ENCODE measurements around the gene SLC25A30. TPM values are rescaled to one million over a fixed set of nuclear protein-coding genes. Genes with fewer than 3 reads are reported as not detected.
"Not testable (repeated sequence)": the region's sequence is repeated elsewhere in the genome, so short reads cannot be mapped to it uniquely, and the experiment has no call there.

SLC25A30 gene
- total RNA-seq, 1 experiment from 2014 or later = 6.3 TPM

- Histone ChIP-seq H2BK20ac (ENCODE audit: low read depth, low read length, poor library complexity, severe bottlenecking) (no peak overlapping the region), H3K27me3 (ENCODE audit: insufficient read depth, low read length) (no peaks in the 10 kb centered on the region), H3K27ac (ENCODE audit: insufficient read length, low read depth, low read length) (no peak overlapping the region), H4K91ac (ENCODE audit: insufficient read length, low read depth, low read length) (no peak overlapping the region), H3K23ac (ENCODE audit: insufficient read length, low read depth, low read length) (no peak overlapping the region), H4K5ac (ENCODE audit: insufficient read length, low read depth, low read length) (no peak overlapping the region), H4K20me1 (ENCODE audit: control insufficient read depth, insufficient read depth, insufficient read length) (no peaks in the 10 kb centered on the region), H4K8ac (replicated peaks; ENCODE audit: insufficient read length, low read depth, low read length) (no peak overlapping the region), H2BK15ac (ENCODE audit: low read depth, low read length) (no peak overlapping the region), H2BK120ac (ENCODE audit: low read depth, low read length, poor library complexity, severe bottlenecking) (no peak overlapping the region), H3K4me1 (ENCODE audit: insufficient read depth, low read length) (no peaks in the 10 kb centered on the region; the same call in 1 of the 2 replicates), H3K4ac (ENCODE audit: low read depth, low read length) (no peak overlapping the region), H3K79me1 (ENCODE audit: insufficient read depth, low read depth, low read length, poor library complexity, severe bottlenecking) (no peaks in the 10 kb centered on the region), H3K23me2 (ENCODE audit: insufficient read length, low read depth, low read length, poor library complexity, severe bottlenecking) (no peaks in the 10 kb centered on the region), H2AK5ac (ENCODE audit: insufficient read length, low read length) (no peak overlapping the region), H3K79me2 (ENCODE audit: insufficient read depth, low read length) (no peaks in the 10 kb centered on the region), H3T11ph (ENCODE audit: low read length) (no peak overlapping the region), H3K56ac (ENCODE audit: insufficient read length, low read depth, low read length) (no peak overlapping the region), H3K9ac (ENCODE audit: extremely low read depth, insufficient read length, low read length) (no peak overlapping the region), H3K9me3 (ENCODE audit: control insufficient read depth, low read depth, low read length) (no peaks in the 10 kb centered on the region), H3K4me2 (ENCODE audit: insufficient read depth, insufficient read length, low read length) (no peak overlapping the region), H2BK12ac (ENCODE audit: insufficient read length, low read depth, low read length) (no peak overlapping the region), H3K18ac (ENCODE audit: insufficient read length, low read depth, low read length) (no peak overlapping the region), H2BK5ac (ENCODE audit: insufficient read length, low read length) (no peak overlapping the region), H2AFZ (ENCODE audit: low read length) (no peak overlapping the region), H3K14ac (ENCODE audit: insufficient read depth, low read length) (no peak overlapping the region)
- Mint-ChIP-seq H3K27me3 (ENCODE audit: low read depth) (no peaks in the 10 kb centered on the region), H3K4me1 (peaks cover 0 to 6% of the 10 kb centered on the region in 2 experiments; a peak in 3 of 4 replicates), H3K36me3 (ENCODE audit: insufficient read depth in 1 of 3, low read depth in 3 of 3) (peaks cover 10 to 18% (median 14%) of the 10 kb centered on the region in 3 experiments; a peak in 6 of 7 replicates), H3K27ac (no peak overlapping the region; a peak in 1 of 7 replicates), H3K9me3 (no peaks in the 10 kb centered on the region), H3K4me3 (no peak overlapping the region)
- WGBS (ENCODE audit: extremely low coverage, insufficient read length, low lambda C conversion rate) = no CpG with 5 or more reads among the region's 6 CpGs
- TF ChIP-seq CTCF (conservative IDR thresholded peaks at IDR 0.05) = no peak
- no peak for DNase-seq
These were observed 26.2 kb downstream of the SLC25A30 start for GRCh38 chr13:45391926-45392325.

GRCh38 chr13:45391128-45391527 is 27.0 kb downstream of the SLC25A30 start:
- not testable (repeated sequence) for H3K9me3 Mint-ChIP-seq; H4K8ac ChIP-seq (replicated peaks; ENCODE audit: insufficient read length, low read depth, low read length); H2AFZ ChIP-seq (ENCODE audit: low read length); H3K4ac ChIP-seq (ENCODE audit: low read depth, low read length); H3K9ac ChIP-seq (ENCODE audit: extremely low read depth, insufficient read length, low read length); H3K18ac ChIP-seq (ENCODE audit: insufficient read length, low read depth, low read length); H3K23ac ChIP-seq (ENCODE audit: insufficient read length, low read depth, low read length); H3K27me3 Mint-ChIP-seq (ENCODE audit: low read depth); H3T11ph ChIP-seq (ENCODE audit: low read length); H2BK12ac ChIP-seq (ENCODE audit: insufficient read length, low read depth, low read length); H3K4me1 ChIP-seq (ENCODE audit: insufficient read depth, low read length); H4K91ac ChIP-seq (ENCODE audit: insufficient read length, low read depth, low read length); H3K56ac ChIP-seq (ENCODE audit: insufficient read length, low read depth, low read length); H3K27ac ChIP-seq (ENCODE audit: insufficient read length, low read depth, low read length); H2AK5ac ChIP-seq (ENCODE audit: insufficient read length, low read length); H2BK120ac ChIP-seq (ENCODE audit: low read depth, low read length, poor library complexity, severe bottlenecking); H4K5ac ChIP-seq (ENCODE audit: insufficient read length, low read depth, low read length); H3K14ac ChIP-seq (ENCODE audit: insufficient read depth, low read length); H3K27ac Mint-ChIP-seq; H2BK15ac ChIP-seq (ENCODE audit: low read depth, low read length); H2BK20ac ChIP-seq (ENCODE audit: low read depth, low read length, poor library complexity, severe bottlenecking); H3K4me2 ChIP-seq (ENCODE audit: insufficient read depth, insufficient read length, low read length); H4K20me1 ChIP-seq (ENCODE audit: control insufficient read depth, insufficient read depth, insufficient read length); DNase-seq; H3K9me3 ChIP-seq (ENCODE audit: control insufficient read depth, low read depth, low read length); H3K23me2 ChIP-seq (ENCODE audit: insufficient read length, low read depth, low read length, poor library complexity, severe bottlenecking); H3K79me1 ChIP-seq (ENCODE audit: insufficient read depth, low read depth, low read length, poor library complexity, severe bottlenecking); H3K27me3 ChIP-seq (ENCODE audit: insufficient read depth, low read length); H2BK5ac ChIP-seq (ENCODE audit: insufficient read length, low read length); H3K4me1 Mint-ChIP-seq; H3K79me2 ChIP-seq (ENCODE audit: insufficient read depth, low read length); H3K4me3 Mint-ChIP-seq
- peaks cover 13 to 20% (median 16%) of the 10 kb centered on the region in 3 experiments; a peak in 6 of 7 replicates for H3K36me3 Mint-ChIP-seq (ENCODE audit: insufficient read depth in 1 of 3, low read depth in 3 of 3)
- WGBS (ENCODE audit: extremely low coverage, insufficient read length, low lambda C conversion rate) = no CpG with 5 or more reads among the region's 37 CpGs
